ENCODE measurements around the gene TMCO4. TPM values are rescaled to one million over a fixed set of nuclear protein-coding genes. Genes with fewer than 3 reads are reported as not detected.

Gene TMCO4
- total RNA-seq, 1 donor from 2014 or later: 28.7 TPM

DNA sequence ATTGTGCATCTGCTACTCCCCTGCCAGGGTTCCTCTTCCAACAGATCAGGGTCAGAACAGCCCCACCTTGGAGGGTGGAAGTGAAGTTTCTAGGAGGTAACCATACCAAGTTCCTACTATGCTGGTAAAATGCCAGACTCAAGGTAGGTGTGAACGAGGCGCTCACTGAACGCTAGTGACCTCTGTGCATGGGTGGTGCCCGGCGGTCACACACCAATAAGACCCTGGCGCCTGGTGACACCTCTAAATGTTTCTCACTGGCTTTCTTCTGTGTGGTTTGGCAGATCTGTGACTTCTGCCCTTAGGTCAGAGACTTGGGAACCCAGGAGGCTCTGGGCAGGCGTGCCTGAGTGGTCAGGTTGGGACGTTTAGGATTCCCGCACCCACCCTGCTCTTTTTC, 55.9 kb downstream of the TMCO4 start:
- DNase-seq (ENCODE audit: extremely low spot score in 2 of 2): no peak
- Histone ChIP-seq H3K4me1 (no peaks in the 10 kb centered on the region), H3K36me3 (peaks cover 0 to 25% of the 10 kb centered on the region in 2 donors), H3K4me3 (no peak overlapping the region), H3K9me3 (no peaks in the 10 kb centered on the region), H3K27me3 (no peaks in the 10 kb centered on the region), H3K27ac (no peak overlapping the region)
- TF ChIP-seq POLR2A (IDR thresholded peaks at IDR 0.05): no peak
- TF ChIP-seq, protein P1, sequence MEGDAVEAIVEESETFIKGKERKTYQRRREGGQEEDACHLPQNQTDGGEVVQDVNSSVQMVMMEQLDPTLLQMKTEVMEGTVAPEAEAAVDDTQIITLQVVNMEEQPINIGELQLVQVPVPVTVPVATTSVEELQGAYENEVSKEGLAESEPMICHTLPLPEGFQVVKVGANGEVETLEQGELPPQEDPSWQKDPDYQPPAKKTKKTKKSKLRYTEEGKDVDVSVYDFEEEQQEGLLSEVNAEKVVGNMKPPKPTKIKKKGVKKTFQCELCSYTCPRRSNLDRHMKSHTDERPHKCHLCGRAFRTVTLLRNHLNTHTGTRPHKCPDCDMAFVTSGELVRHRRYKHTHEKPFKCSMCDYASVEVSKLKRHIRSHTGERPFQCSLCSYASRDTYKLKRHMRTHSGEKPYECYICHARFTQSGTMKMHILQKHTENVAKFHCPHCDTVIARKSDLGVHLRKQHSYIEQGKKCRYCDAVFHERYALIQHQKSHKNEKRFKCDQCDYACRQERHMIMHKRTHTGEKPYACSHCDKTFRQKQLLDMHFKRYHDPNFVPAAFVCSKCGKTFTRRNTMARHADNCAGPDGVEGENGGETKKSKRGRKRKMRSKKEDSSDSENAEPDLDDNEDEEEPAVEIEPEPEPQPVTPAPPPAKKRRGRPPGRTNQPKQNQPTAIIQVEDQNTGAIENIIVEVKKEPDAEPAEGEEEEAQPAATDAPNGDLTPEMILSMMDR (IDR thresholded peaks at IDR 0.05): no peak
- no peak for TF ChIP-seq POLR2AphosphoS5 (IDR thresholded peaks at IDR 0.05; ENCODE audit: insufficient read depth in 1 of 2, low read depth in 1 of 2)
- intact Hi-C loops (cut with DNase I): no loop called here

DNA sequence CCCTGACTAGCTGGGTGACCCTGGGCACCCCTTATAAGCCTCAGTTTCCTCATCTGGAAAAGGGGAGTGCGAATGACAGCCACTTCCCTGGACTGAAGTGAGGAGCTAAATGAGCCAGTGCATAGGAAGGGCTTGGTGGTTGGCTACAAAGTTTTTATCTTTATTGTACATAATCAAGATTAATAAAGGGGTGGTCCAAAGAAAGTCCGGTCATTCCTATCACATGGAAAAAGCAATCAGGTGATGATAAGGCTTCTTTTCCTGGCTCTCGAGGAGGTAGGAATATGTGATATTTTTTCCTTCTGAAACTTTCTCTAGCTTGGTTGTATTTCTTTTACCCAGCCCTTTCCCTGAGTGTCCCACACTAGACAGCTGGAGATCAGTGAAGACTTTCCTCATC, 56.5 kb downstream of the TMCO4 start:
- H3K4me1 ChIP-seq: no peaks in the 10 kb centered on the region
- TF ChIP-seq POLR2A (IDR thresholded peaks at IDR 0.05) (no peak), POLR2AphosphoS5 (IDR thresholded peaks at IDR 0.05; ENCODE audit: insufficient read depth in 1 of 2, low read depth in 1 of 2) (no peak)
- TF ChIP-seq, protein P1 (IDR thresholded peaks at IDR 0.05): no peak
- H3K27ac ChIP-seq: no peak overlapping the region
- no peaks in the 10 kb centered on the region for H3K9me3 ChIP-seq
- no peak for DNase-seq (ENCODE audit: extremely low spot score in 2 of 2)
- intact Hi-C loops (cut with DNase I): no loop called here
- H3K27me3 ChIP-seq: no peaks in the 10 kb centered on the region
- peaks cover 0 to 25% of the 10 kb centered on the region in 2 donors for H3K36me3 ChIP-seq
- no peak overlapping the region for H3K4me3 ChIP-seq

DNA sequence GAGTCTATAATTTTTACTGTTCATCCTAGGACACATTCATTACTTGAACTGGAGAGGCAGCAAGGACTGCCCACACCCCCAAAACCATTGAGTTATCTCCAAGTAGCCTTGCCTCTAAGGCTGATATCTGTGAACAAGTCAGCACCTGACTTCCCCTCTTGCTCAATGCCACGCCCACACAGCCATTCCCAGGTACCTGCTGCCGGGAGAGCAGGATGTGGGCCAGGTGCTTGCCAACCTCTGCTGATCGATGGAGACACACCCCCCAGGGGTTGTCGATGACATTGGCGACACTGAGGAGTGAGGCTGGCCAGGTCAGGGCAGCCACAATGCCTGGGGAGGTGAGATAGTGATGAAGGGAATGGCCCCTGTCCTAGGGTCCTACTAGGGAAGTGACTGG, 60.1 kb downstream of the TMCO4 start:
- peaks cover 0 to 13% of the 10 kb centered on the region in 2 donors for H3K36me3 ChIP-seq

DNA sequence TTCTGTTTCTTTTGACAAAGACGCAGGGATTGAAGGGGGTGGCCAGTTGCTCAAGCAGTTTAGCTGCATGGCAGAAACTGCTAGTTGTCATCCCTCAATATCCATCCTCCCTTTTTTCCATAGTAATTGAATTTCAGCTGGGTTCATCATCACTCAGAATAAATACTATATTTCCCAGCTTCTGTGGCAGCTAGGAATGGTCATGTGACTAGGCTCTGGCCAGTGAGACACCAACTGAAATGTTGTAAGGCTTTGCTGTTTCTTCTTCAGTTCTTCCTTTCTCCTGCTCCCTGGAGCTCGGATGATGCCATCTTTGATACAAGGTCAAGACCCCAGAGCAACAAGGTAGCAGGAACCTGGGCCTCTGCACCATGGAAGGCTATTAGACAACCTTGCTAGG, 61.0 kb downstream of the TMCO4 start:
- intact Hi-C loops (cut with DNase I): no loop called here
- DNase-seq (ENCODE audit: extremely low spot score in 2 of 2): no peak
- H3K27me3 ChIP-seq: no peaks in the 10 kb centered on the region
- H3K9me3 ChIP-seq: no peaks in the 10 kb centered on the region
- TF ChIP-seq POLR2AphosphoS5 (IDR thresholded peaks at IDR 0.05; ENCODE audit: insufficient read depth in 1 of 2, low read depth in 1 of 2) (no peak), POLR2A (IDR thresholded peaks at IDR 0.05) (no peak)
- TF ChIP-seq, protein P1 (IDR thresholded peaks at IDR 0.05): no peak
- peaks cover 12% of the 10 kb centered on the region for H3K4me1 ChIP-seq
- peaks cover 0 to 11% of the 10 kb centered on the region in 2 donors for H3K36me3 ChIP-seq
- H3K27ac ChIP-seq: no peak overlapping the region
- no peak overlapping the region for H3K4me3 ChIP-seq

More for the DNA sequence above, 60.1 kb downstream of the TMCO4 start:
- TF ChIP-seq, protein P1 (IDR thresholded peaks at IDR 0.05): no peak
- TF ChIP-seq POLR2A (IDR thresholded peaks at IDR 0.05): no peak
- TF ChIP-seq POLR2AphosphoS5 (IDR thresholded peaks at IDR 0.05; ENCODE audit: insufficient read depth in 1 of 2, low read depth in 1 of 2): no peak
- DNase-seq (ENCODE audit: extremely low spot score in 2 of 2): no peak
- intact Hi-C loops (cut with DNase I): no loop called here
- no peak overlapping the region for H3K4me3 ChIP-seq
- no peaks in the 10 kb centered on the region for H3K27me3 ChIP-seq
- H3K27ac ChIP-seq: no peak overlapping the region
- peaks cover 12% of the 10 kb centered on the region for H3K4me1 ChIP-seq
- no peaks in the 10 kb centered on the region for H3K9me3 ChIP-seq

DNA sequence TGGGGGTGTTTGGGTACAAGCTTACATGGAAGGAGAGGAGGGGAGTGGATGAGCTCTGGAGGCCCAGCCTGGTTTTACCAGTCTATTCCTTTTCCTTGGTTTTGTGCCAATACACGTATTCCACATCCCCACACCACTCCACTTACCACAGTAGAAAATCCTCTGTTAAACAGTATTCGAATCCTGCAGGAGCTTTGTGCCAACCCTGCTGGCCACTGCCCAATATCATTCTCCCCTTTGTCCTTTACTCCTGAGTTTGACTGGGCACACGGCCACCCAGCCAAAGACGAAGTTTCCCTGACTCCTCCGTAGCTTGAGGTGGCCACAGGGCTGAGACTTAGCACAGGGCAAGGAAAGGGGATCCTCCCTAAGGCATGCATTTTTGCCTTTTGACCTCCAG, 61.6 kb downstream of the TMCO4 start:
- no peak overlapping the region for H3K27ac ChIP-seq
- H3K4me3 ChIP-seq: no peak overlapping the region
- no peaks in the 10 kb centered on the region for H3K27me3 ChIP-seq
- H3K36me3 ChIP-seq: peaks cover 0 to 16% of the 10 kb centered on the region in 2 donors
- no peak for TF ChIP-seq POLR2A (IDR thresholded peaks at IDR 0.05)
- TF ChIP-seq POLR2AphosphoS5 (IDR thresholded peaks at IDR 0.05; ENCODE audit: insufficient read depth in 1 of 2, low read depth in 1 of 2): no peak
- TF ChIP-seq, protein P1 (IDR thresholded peaks at IDR 0.05): no peak
- no peaks in the 10 kb centered on the region for H3K9me3 ChIP-seq
- DNase-seq (ENCODE audit: extremely low spot score in 2 of 2): no peak
- intact Hi-C loops (cut with DNase I): no loop called here
- peaks cover 12% of the 10 kb centered on the region for H3K4me1 ChIP-seq
